ENCODE measurements around the gene TULP3. TPM values are rescaled to one million over a fixed set of nuclear protein-coding genes. Genes with fewer than 3 reads are reported as not detected.
A peak's percentile ranks its signal among the peaks of the same experiment; 100 is the strongest.

TULP3 gene
- total RNA-seq, 1 donor from 2014 or later = 15.4 TPM

DNA sequence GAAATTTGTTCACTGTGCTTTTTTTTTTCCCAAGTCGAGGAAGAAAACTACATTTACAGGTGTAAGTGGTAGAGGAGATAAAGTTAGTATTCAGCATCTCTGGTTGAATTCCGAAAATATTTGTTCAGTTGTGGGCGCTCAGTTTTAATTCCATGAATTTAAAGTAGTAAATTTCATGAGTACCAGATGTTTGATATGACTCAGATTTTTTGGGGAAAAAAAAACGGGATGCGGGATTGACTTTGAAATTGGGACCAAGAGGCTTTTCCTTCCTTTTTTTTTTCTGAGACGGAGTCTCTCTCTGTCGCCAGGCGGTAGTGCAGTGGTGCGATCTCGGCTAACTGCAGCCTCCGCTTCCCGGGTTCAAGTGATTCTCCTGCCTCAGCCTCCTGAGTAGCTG, 1.6 kb downstream of the TULP3 start:
- no peak overlapping the region for H3K27ac ChIP-seq
- no peaks in the 10 kb centered on the region for H3K9me3 ChIP-seq
- H3K4me1 ChIP-seq = peaks cover 24% of the 10 kb centered on the region
- no peaks in the 10 kb centered on the region for H3K27me3 ChIP-seq (ENCODE audit: low read depth)
- DNase-seq = no peak
- H3K36me3 ChIP-seq = peaks cover 5% of the 10 kb centered on the region
- intact Hi-C loops (cut with DNase I) = no loop called here
- TF ChIP-seq, protein P1, sequence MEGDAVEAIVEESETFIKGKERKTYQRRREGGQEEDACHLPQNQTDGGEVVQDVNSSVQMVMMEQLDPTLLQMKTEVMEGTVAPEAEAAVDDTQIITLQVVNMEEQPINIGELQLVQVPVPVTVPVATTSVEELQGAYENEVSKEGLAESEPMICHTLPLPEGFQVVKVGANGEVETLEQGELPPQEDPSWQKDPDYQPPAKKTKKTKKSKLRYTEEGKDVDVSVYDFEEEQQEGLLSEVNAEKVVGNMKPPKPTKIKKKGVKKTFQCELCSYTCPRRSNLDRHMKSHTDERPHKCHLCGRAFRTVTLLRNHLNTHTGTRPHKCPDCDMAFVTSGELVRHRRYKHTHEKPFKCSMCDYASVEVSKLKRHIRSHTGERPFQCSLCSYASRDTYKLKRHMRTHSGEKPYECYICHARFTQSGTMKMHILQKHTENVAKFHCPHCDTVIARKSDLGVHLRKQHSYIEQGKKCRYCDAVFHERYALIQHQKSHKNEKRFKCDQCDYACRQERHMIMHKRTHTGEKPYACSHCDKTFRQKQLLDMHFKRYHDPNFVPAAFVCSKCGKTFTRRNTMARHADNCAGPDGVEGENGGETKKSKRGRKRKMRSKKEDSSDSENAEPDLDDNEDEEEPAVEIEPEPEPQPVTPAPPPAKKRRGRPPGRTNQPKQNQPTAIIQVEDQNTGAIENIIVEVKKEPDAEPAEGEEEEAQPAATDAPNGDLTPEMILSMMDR (IDR thresholded peaks at IDR 0.05) = no peak
- no peak for ATAC-seq
- peak overlapping the region; percentile 97 for H3K4me3 ChIP-seq

DNA sequence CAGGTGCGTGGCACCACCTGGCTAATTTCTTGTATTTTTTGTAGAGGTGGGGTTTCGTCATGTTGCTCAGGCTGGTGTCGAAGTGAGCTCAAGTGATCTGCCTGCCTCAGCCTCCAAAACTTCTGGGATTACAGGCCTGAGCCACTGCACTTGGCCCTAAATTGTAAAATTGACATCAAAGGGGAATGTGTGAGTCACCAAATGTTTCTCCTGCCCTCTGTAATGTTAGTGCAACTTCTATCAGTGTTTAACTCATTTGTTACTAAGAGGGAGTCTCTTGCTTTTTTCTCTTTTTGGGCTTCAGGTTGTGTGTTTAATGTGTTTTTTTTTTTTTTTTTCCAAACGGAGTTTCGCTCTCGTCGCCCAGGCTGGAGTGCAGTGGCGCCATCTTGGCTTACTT, 2.3 kb downstream of the TULP3 start:
- Histone ChIP-seq H3K27ac (no peak overlapping the region), H3K27me3 (ENCODE audit: low read depth) (no peaks in the 10 kb centered on the region)
- no peak for DNase-seq

DNA sequence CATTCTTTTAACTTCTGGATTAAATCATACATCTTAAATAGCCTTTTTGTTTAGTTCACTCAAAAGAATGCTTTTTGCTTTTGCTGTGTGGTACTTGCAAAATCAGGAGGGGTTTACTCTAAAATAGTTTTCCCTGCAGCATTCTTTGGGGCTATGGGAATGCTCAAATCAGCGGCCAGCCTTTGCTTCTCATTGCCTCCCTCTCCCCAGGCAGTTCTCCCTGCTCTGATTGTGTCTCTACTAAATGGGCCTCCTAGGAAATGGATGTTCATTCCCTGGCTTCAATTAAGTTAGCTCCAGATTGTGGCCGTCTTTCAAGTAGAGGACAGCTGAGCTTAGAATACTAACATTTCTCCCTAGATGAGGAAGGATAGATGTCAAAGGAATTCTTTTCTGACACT, 4.4 kb downstream of the TULP3 start:
- no peak for DNase-seq
- Histone ChIP-seq H3K9me3 (no peaks in the 10 kb centered on the region), H3K4me3 (no peak overlapping the region), H3K27ac (no peak overlapping the region), H3K36me3 (no peaks in the 10 kb centered on the region), H3K4me1 (peaks cover 24% of the 10 kb centered on the region), H3K27me3 (ENCODE audit: low read depth) (no peaks in the 10 kb centered on the region)
- TF ChIP-seq, protein P1 (IDR thresholded peaks at IDR 0.05) = no peak
- intact Hi-C loops (cut with DNase I) = no loop called here
- ATAC-seq = no peak

More for the DNA sequence above, 2.3 kb downstream of the TULP3 start:
- ATAC-seq = no peak
- H3K4me1 ChIP-seq = peaks cover 24% of the 10 kb centered on the region
- H3K36me3 ChIP-seq = peaks cover 3% of the 10 kb centered on the region
- no peak overlapping the region for H3K4me3 ChIP-seq
- no peaks in the 10 kb centered on the region for H3K9me3 ChIP-seq
- TF ChIP-seq, protein P1 (IDR thresholded peaks at IDR 0.05) = no peak
- intact Hi-C loops (cut with DNase I) = no loop called here

DNA sequence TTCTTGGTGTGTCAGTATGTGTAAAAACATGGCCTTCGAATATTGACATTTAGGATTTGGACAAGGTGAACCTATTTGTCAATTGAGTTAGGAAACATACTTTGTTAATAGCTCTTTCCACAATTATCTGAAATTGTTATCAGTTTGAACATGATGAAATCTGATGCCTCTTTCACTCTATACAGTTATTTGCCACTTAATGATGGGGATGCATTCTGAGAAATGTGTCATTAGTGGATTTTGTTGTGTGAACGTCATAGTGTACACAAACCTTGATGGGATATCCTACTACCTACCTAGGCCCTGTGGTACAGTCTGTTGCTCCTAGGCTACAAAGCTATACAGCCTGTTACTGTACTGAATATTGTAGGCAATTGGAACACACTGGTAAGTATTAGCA, 4.8 kb downstream of the TULP3 start:
- intact Hi-C loops (cut with DNase I) = no loop called here
- Histone ChIP-seq H3K36me3 (no peaks in the 10 kb centered on the region), H3K27me3 (ENCODE audit: low read depth) (no peaks in the 10 kb centered on the region), H3K9me3 (no peaks in the 10 kb centered on the region), H3K4me3 (no peak overlapping the region), H3K4me1 (peaks cover 24% of the 10 kb centered on the region), H3K27ac (no peak overlapping the region)
- ATAC-seq = no peak
- TF ChIP-seq, protein P1 (IDR thresholded peaks at IDR 0.05) = no peak
- no peak for DNase-seq

DNA sequence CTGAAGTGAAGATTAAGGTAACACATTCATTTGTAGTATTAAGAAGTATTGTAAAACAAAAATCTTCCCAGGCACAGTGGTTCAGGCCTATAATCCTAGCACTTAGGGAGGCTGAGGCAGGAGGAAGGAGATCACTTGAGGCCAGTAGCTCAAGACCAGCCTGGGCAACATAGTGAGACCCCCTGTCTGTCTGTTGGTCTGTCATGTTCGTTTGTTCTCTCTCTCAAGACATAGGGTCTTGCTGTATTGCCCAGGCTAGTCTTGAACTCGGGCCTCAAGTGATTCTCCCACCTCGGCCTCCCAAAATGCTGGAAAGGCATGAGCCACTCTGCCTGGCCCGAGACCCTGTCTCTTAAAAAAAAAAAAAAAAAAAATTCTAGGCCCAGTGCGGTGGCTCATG, 6.7 kb downstream of the TULP3 start:
- intact Hi-C loops (cut with DNase I) = no loop called here
- no peaks in the 10 kb centered on the region for H3K36me3 ChIP-seq
- H3K9me3 ChIP-seq = no peaks in the 10 kb centered on the region
- TF ChIP-seq, protein P1 (IDR thresholded peaks at IDR 0.05) = no peak
- peaks cover 20% of the 10 kb centered on the region for H3K4me1 ChIP-seq
- ATAC-seq (no peak), DNase-seq (no peak)
- H3K27me3 ChIP-seq (ENCODE audit: low read depth) = no peaks in the 10 kb centered on the region
- H3K27ac ChIP-seq = no peak overlapping the region
- no peak overlapping the region for H3K4me3 ChIP-seq

DNA sequence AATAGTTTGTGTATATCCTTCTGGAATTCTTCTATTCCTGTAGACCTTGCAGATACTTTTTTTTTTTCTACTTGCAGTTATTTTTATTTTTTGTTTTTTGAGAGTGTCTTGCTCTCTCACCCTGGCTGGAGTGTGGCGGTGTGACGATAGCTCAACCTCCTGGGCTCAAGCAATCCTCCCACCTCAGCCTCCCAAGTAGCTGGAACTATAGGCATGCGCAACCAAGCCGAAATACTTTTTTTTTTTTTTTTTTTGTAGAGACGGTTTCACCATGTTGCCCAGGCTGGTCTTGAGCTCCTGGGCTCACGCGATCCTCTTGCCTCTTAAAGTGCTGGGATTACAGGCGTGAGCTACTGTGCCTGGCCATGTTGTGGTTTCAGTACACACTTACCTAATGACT, 10.0 kb downstream of the TULP3 start:
- TF ChIP-seq, protein P1 (IDR thresholded peaks at IDR 0.05) = no peak
- Histone ChIP-seq H3K27me3 (ENCODE audit: low read depth) (no peaks in the 10 kb centered on the region), H3K9me3 (no peaks in the 10 kb centered on the region), H3K27ac (no peak overlapping the region), H3K4me3 (no peak overlapping the region), H3K4me1 (peaks cover 13% of the 10 kb centered on the region), H3K36me3 (no peaks in the 10 kb centered on the region)
- no peak for DNase-seq
- intact Hi-C loops (cut with DNase I) = no loop called here
- ATAC-seq = no peak

Data from lower lobe of right lung (tissue), 2 donors.